NOMO-1 (cell line): Measurements from ENCODE around the gene KCNIP3.
"Not testable (repeated sequence)": the region's sequence is repeated elsewhere in the genome, so short reads cannot be mapped to it uniquely, and the experiment has no call there.

Experiments
- DNase-seq, 2 experiments: peaks; one replicate each; lab custom pipeline; 2025; ENCODE audit not compliant: unreplicated experiment in 2 of 2; lab: John Stamatoyannopoulos, UW

Gene KCNIP3

DNA sequence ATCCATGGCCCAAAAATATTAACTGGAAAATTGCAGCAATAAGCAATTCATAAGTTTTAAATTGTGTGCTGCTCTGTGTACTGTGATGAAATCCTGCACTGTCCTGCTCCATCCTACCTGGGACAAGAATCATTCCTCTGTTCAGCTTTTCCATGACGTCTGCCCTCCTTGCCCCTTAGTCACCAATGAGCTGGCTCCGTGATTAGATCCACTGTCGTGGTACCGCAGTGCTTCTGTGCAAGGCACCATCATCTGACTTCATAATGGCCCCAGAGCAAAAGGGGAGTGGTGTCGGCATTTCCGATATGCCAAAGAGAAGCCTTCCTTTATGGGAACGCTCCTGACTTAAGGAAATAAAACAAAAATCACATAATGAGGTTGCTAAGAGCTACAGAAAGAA, 101.9 kb downstream of the KCNIP3 start:
- no peak for DNase-seq

GRCh38 chr2:95401480-95401879, 104.3 kb downstream of the KCNIP3 start:
- DNase-seq: no peak

- not testable (repeated sequence) for DNase-seq
Observed at GRCh38 chr2:95402004-95402369, 104.8 kb downstream of the KCNIP3 start.

DNA sequence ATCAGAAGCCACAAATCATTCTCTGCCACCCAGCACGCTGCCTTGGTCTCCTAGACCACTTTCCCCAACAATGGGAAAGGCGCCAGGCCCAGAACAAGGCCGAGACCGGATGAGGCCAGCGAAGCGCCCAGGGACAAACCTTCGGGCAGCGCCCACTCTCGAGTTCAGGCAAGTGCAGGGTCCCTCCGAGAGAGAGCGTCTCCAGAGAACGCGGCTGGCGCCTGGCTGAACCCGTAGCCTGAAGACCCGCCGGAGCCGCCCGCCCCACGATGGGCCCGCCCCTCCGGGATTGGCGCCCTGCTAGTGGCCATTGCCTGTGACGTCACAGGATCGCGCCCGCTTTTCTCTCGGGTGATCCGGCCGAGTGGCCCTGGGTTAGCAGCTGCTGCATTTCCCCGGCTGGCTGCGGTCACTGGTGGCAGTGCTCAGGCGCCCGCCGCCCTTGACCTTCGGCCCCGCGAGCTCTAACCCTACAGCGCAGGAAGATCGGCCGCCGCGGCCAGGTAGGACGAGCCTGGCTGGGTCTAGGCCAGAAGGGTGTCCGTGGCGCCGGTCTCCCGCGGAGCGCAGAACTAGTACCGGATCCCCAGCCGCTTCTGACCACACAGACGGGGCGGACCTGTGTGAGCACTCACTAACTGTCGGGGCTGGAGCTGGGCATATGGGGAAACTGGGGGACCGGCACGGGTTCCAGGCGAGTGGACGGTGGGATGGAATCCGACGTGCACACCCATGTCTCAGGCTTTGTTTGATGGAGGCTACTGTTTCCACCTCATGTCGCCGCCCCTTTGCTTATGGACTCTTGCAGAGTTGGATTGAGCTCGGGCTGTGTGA, 105.4 kb downstream of the KCNIP3 start, which contains the start of gene FAHD2A:
TSS of gene FAHD2A (plus strand) at position 339 of the 834 bp plus-strand sequence. CDS start 2,851 bp downstream, outside the sequence.
- peak; percentile 90 to 93 for DNase-seq

- peak in 1 of 2 experiments; percentile 29 for DNase-seq
Observed at GRCh38 chr2:95403204-95403721, 106.1 kb downstream of the KCNIP3 start.

GRCh38 chr2:95403824-95404223, 106.7 kb downstream of the KCNIP3 start:
- DNase-seq: not testable (repeated sequence)

DNA sequence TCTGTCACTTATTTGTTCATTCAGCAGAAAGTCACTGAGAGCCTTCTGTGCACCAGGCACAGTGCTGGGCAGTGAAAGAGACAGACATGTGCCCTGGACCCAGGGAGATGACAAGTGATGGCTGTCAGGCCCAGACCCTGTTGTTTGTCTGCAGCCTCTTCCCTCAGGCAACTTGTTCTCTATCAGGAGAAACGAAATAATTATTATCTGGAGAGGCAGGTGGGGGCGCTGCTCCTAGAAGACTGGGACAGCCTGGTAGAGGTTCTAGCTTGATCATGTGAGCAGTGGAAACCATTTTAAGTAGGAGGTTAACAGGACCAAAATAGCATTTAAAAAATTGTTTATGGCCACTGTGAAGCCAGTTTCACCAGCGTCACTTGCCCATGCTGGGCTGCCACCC, 107.5 kb downstream of the KCNIP3 start:
- DNase-seq: not testable (repeated sequence)

DNA sequence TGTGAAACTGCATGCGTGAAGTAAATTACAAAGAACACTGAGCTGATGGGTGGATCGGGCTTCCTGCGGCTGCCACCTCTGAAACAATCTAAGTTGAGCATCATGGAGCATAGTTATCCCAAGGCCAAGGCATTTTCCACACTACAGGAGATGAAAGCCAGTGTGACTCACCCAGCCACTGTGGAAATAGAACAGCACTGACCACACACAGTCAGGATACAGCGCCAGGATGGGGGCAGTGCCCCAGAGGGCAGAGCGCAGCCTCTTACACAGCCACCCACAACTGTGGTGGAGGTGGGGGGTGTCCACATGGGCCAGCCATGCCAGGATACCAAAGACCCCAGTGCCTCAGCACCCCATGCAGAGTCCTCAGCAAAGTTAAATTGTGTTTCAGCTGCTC, 114.1 kb downstream of the KCNIP3 start:
- not testable (repeated sequence) for DNase-seq

- peak in 1 of 2 experiments; percentile 23 for DNase-seq
Observed at GRCh38 chr2:95414015-95414594, 117.0 kb downstream of the KCNIP3 start.

- not testable (repeated sequence) for DNase-seq
Observed at GRCh38 chr2:95415138-95415537, 118.0 kb downstream of the KCNIP3 start.

GRCh38 chr2:95415561-95415960, 118.4 kb downstream of the KCNIP3 start:
- DNase-seq: not testable (repeated sequence)

DNA sequence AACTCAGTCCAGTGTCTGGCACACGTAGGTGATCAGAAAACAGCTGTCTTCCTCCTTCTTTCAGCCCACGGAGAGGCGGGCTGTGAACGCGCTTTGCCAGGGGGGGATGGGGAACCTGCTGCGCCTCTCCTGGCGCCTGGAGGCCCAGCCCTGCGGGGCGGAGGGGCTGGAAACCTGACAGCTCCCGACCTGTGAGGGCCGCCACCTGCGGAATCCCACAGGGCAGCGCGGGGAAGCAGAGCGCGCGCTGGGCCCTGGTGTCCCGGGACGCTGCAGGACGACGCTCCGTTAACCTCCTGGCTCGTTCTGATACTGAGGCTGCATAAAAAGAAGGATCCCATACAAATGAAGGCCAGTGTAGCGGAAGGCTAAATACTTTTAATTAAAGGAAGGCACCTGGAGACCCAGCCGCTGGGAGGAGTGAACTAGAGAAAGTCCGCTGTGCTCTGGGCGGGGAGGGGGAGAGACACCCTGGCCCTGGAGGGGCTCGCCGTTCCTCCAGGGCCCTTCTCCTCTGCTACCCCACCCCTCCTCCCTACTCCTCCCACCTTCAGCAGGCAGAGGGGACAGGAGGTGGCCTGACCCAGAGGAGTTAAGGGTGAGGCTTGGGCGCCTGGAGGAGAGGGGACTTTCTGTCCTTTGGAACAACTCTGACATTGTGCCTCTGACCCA, 130.2 kb downstream of the KCNIP3 start:
- not testable (repeated sequence) for DNase-seq

- DNase-seq: not testable (repeated sequence)
Observed at GRCh38 chr2:95429748-95430467, 132.8 kb downstream of the KCNIP3 start.

- DNase-seq: not testable (repeated sequence)
Observed at GRCh38 chr2:95433373-95433772, 136.2 kb downstream of the KCNIP3 start.

- not testable (repeated sequence) for DNase-seq
Observed at GRCh38 chr2:95433973-95434372, 136.8 kb downstream of the KCNIP3 start.

GRCh38 chr2:95434507-95435076, 137.4 kb downstream of the KCNIP3 start:
- DNase-seq: not testable (repeated sequence)

GRCh38 chr2:95435162-95435871, 138.2 kb downstream of the KCNIP3 start:
- DNase-seq: not testable (repeated sequence)
